GM12878 (cell line): ENCODE measurements around the gene ARFGAP3. TPM values are rescaled to one million over a fixed set of nuclear protein-coding genes. Genes with fewer than 3 reads are reported as not detected.

Experiments used
- GATAD2B ChIP-seq: fragments of 450-650 bp; conservative IDR thresholded peaks from 2 replicates; pipeline ENCODE4 v1.6.1; 2017; ENCODE audit warnings: low read depth, mild to moderate bottlenecking, moderate library complexity
- MEF2A ChIP-seq: IDR thresholded peaks from 2 replicates; pipeline ENCODE4 v1.6.1; 2011; ENCODE audit warnings: low read depth, mild to moderate bottlenecking, low read length, moderate library complexity; ENCODE audit not compliant: insufficient read depth
- RELA ChIP-seq: fragments of 450-650 bp; IDR thresholded peaks from 2 replicates; pipeline ENCODE4 v1.8.0; 2014; ENCODE audit warnings: borderline replicate concordance; ENCODE audit not compliant: partially characterized antibody
- RELB ChIP-seq: fragments of 450-650 bp; IDR thresholded peaks from 2 replicates; pipeline ENCODE4 v1.6.1; 2017; ENCODE audit warnings: low read depth, mild to moderate bottlenecking, moderate library complexity
- TCF3 ChIP-seq: IDR thresholded peaks from 2 replicates; pipeline ENCODE4 v1.6.1; 2012; ENCODE audit warnings: low read depth, mild to moderate bottlenecking, low read length, borderline replicate concordance; ENCODE audit not compliant: insufficient read depth
- ZBED1 ChIP-seq: IDR thresholded peaks from 2 replicates; pipeline ENCODE4 v1.6.1; 2016; ENCODE audit warnings: borderline replicate concordance
- ZBTB4 ChIP-seq: fragments of 450-650 bp; formaldehyde crosslinking; IDR thresholded peaks from 2 replicates; pipeline ENCODE4 v1.4.0; 2022; ENCODE audit warnings: mild to moderate bottlenecking, moderate library complexity
- polyA plus RNA-seq, 11 experiments: library from polyadenylated mRNA; depleted of rRNA in 4 of 11; unstranded in 6 of 11; stranded (reverse) in 5 of 11; fragments of >200 nt; fragmentation: Nextera tagmentation in 4 of 11; fragmentation: Illumina TruSeq in 1 of 11; extraction: Ambion mirVana in 4 of 11; extraction: Trizol in 1 of 11; gene quantifications; 1 replicate in 1 of 11; 2 replicates in 10 of 11; pipeline versions ENCODE4 v1.2.1 to v1.2.3, GENCODE V29; 2011 to 2016; ENCODE audit warnings: inconsistent platforms in 2 of 11, missing spikeins in 2 of 11, low read depth in 1 of 11
- total RNA-seq, 4 experiments: library from RNA; depleted of rRNA in 3 of 4; stranded (reverse); fragments of >200 nt in 3 of 4; fragmentation: Illumina TruSeq in 1 of 4; extraction: Trizol in 1 of 4; gene quantifications; 2 replicates each; pipeline versions ENCODE4 v1.2.1 to v1.2.3, GENCODE V29; 2013 to 2021

The ARFGAP3 gene
- total and polyA plus RNA-seq, 10 of the 15 experiments (the other 5 are each of a cell fraction or from before 2014, with no cell fraction given), result 29.7 to 50.8 (median 39.5) TPM

DNA sequence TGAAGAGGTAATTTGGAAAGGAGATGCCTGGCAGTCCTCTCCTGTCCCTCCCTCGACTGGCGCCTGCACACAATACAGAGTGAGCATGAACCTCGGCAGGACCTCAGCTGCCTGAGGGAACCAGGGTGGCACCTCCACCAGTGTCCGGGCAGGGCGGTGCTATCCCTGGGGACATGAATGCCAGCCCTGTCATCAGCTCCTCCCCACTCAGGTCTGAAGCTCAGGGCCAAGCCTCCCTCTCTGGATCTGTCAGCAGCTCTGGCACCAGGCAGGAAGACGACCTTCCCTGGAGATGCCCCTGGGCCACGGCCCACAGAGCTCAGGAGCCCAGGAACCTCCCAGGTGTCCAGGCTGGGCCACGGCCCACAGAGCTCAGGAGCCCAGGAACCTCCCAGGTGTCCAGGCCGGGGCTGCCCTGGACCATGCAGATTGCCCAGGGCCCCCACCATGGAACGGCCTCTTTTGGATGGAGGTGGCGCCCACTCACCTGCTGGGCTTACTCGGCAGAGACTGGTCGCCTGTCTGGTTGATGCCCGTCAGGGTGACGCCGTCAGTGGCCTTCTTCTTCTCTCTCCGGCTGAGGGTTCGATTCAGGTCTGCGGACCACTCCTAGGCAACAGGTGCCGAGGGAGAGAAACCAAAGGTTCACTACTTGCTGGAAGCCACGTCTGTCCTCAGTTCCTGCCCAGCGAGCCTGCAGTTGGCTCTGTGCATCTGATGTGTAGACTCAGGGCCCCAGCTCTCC, 21.7 kb upstream of the ARFGAP3 start (continued):
- TF ChIP-seq ZBTB4 (no peak), RELB (no peak), MEF2A (no peak), GATAD2B (no peak), RELA (no peak), TCF3 (no peak), ZBED1 (no peak)
